IPS-NIHi11 (cell line): ENCODE measurements around the gene NAV3.

Experiments used
- DNase-seq: peaks from one replicate; pipeline ENCODE4 v3.0.0; 2012; ENCODE audit warnings: mixed read lengths, low spot score

Gene NAV3

DNA sequence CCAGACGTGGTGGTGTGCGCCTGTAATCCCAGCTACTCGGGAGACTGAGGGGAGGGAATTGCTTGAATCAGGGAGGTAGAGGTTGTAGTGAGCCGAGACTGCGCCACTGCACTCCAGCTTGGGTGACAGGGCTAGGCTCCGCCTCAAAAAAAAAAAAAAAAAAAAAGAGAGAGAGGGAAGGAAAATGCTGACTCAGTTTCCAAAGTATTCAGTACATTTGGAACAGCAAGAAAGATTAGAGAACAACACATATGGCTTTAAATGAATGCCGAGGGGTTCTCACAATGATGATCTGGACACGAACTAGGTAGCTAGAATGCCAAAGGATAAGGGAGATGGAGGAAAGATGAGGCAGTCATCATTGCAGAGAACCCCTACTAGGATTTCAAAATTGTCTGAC lies 97.4 kb downstream of the NAV3 start:
- DNase-seq: no peak

DNA sequence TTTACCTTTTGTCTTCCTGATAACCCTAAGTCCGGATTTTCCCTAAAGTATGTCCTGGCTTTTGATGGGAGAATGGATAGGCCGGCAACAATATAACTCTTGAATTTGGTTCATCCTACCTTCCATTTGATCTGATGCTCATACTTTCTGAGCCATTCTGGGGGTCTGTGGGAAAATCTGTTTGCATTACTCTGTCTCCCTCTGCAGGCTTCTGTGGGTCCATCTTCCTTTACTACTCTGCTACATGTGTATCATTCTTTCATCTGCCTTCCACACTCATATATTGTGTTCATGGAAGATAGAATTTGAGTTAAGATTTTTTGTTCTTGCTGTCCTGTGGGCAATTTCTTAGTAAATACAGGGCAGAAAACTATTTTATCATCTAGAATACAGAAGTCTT lies 101.5 kb downstream of the NAV3 start:
- DNase-seq: peak; percentile 13

DNA sequence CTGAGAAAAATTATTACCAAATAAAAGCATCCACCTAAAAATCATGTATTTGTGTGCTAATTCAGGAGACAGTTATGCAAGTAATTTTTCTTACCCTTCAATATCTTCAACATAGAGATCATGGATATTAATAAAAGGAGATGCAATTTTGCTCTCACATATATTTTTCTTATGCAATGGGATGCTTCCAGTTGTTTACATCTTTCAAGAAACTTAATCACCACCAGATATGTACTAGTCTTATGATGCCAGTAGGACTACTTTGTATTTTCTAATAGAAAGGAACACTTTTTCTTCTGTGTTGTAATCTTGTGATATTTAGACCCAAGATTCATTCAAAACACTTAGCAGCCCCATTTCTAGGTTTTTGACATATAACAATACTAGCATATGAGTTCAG lies 107.6 kb downstream of the NAV3 start:
- no peak for DNase-seq

DNA sequence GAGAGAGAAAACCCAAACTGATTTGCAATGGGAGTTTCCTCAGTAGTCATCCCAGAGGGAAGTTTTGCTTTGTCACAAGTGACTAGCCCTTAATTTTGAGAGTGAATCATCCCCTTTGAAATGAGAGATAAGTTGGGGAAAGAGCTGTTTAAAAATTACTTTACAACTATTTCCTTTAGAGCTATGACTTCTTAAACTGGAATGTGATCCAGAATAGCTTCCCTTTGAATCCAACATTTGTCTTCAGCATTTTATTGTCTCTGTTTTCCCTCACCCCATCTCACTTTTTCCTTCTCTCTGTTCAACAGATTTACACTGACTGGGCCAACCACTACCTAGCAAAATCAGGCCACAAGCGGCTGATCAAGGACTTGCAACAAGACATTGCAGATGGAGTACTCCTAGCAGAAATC lies 109.3 kb downstream of the NAV3 start:
- DNase-seq: no peak

DNA sequence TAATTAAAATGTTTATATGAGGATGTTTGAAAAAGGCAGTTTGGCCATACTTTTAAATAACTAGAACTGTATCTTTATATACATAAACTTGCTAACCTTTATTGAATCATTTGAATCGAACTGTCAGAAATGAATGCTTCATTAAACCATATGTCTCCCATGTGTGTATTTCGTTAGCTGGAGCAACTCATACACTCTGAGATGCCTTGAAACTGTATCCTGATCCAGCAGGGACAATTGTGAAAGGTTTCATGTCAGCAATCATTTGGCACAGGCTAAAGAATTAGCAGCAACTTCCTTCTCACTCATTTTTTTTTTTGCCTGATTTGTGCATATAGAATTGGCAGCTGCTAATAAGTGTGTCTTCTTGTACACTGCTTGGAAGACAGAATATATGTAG lies 109.9 kb downstream of the NAV3 start:
- DNase-seq: no peak

DNA sequence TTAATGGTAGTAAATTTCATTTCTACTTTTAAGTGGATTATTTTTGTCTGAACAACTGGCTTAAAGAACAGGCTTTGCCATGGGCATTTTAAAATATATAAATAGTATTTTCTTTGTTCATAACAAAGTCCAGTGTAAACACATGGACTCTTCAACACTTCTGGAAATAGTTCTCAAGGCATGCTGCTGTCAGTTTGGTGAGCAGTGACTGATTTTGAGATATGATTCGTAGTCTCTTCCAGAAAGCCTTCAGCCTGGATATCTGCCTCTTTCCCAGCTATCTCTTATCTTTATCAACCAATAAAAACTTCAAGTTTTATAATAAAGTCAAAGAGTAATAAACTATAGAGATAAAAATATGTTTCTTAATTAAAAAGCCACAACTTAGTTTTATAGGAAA lies 110.7 kb downstream of the NAV3 start:
- DNase-seq: no peak

DNA sequence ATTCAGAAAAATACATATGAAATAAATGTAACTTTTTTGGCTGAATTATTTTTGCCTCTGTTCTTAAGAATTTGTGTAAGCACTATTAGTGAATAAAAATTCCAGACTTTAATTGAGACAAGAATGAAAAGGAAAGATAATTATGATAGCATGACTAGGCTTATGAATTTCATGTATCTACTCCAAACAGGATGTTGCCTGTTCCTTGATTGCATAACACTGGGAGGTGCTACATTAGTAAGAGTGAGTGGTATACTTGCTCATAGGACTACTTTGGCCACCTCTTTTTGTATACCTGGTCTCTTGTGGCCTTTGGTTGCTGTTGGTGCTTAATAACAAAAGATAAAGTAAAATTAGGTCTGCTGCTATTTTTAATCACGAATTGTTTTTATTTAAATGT lies 112.8 kb downstream of the NAV3 start:
- DNase-seq: no peak

DNA sequence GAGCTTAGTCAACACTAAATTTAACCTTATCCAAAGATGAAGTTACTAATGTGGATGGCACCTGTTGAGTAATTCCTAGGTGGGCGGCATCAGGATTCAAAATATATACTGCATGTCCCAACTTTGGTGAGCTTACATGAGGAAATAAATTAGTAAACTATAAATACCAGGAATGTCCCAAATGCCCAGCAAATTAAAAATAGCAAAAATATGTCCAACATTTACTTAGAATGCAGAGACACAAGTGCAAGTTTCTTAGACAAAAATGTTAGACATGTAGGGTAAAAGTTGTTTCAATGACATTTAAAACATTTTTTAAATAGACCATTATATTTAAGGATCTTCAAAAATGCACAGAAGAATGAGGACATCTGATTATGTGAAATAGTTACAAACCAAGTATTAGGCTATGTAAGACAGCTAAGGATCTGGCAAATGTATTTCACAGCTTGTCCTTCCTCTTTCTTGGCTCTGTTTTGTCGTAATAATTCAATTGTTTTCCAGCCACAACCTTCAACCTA lies 115.9 kb downstream of the NAV3 start:
- DNase-seq: no peak

DNA sequence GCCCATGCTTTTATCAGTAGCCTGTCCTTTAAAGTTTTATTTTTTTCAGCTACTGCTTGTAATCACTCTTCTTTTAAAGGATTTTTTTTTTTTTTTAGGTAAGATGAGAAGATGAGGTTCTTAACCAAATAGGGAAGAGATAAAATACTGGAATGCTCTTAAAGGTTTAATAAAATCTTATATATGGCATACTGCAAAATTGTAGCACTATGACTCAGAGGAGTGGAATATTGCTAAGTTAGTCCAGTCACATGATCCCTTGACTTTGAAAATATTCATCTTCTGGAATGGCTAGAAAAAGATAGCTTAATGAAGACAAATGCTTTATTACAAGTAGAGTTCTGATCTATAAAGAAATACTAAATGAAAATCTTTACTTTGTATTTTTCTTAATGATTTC lies 116.6 kb downstream of the NAV3 start:
- DNase-seq: no peak

DNA sequence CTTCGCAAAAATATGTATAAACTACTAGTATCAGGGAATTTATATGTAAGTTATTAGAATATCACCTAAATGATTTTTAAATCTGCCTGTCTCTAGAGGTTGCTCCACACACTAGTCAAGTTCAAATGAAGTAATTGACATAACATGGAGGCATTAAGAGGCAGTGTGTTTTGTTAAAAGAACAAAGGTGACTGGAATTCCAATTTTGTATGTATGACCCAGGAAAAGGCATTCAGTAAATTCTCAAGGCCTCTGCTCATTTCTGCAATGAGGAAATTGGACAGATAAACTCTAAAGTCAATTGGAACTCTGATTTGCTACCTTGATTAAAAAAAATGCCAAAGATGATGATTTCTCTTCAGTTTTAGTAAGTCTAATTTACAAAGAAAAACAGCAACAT lies 117.1 kb downstream of the NAV3 start:
- DNase-seq: no peak

DNA sequence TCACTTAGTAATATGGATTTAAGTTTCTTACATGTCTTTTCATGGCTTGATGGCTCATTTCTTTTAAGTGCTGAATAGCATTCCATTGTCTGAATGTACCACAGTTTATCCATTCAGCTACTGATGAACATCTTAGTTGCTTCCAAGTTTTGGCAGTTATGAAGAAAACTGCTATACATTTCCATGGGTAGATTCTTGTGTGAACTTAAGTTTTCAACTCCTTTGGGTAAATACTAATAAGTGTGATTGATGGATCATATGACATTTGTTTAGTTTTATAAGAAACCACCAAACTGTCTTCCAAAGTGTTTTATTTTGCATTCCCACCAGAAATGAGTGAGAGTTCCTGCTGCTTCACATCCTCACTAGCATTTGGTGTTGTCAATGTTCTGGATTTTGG lies 119.2 kb downstream of the NAV3 start:
- no peak for DNase-seq

DNA sequence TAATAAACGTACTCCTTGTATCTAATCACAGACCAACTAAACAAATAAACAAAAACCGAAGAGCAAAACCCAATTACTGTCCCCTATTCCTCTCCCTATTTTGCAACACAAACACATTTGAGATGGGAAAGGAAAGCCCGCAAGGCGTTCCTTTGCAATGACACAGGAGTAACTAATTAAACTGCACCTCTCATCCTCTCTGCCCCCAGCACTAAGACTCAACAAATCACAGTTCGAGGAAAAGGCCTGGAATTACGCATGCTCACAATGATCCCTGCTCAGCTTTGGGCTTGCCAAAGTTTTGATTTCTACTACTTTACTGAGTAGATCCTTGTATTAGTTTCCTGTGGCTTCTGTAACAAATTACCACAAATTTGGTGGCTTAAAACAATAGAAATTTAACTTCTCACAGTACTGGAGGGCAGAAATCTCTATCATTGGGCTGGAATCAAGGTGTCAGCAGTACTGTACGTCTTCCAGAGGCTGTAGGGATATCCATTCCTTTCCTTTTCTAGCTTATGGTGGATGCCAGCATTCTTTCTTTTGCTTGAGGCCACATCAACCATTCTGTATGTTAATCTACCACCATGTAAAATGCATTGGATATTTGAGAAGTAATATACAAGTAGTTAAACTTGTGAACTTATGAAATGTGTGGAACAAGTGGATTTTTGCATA lies 123.0 kb downstream of the NAV3 start:
- no peak for DNase-seq

DNA sequence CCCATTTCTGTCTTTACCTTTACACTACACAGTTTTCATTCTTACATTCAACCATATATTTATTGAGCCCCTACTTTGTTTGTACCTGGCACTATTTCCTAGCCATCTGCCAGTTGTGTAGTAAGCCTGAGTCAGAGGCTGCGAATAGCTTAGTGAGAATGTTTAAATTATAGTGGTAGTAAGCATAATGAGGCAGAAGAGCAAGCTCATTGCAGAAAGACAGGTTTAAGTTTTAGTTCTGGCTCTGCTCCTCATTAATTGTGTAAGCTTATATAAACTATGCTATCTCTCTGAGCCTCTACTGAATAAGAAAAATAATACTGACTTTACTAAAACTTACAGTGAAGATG lies 123.5 kb downstream of the NAV3 start:
- no peak for DNase-seq

DNA sequence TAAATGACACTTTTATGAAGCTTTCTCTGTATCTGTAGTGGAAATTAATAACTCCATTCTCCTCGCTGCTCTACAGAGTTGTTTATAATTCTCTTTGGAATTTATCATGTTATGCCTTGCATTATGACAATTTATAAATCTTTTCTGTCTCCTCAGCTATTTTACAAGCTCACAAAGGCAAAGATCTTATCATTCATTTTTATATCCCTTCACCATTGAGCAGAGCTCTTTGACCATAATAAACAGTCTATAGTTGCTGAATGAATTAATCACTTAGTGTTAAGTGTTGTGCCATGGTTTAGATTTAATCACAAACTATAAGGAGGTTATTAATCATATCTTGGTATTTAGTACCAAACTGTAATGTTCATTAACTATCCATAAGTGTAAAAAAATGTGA lies 126.4 kb downstream of the NAV3 start:
- no peak for DNase-seq

DNA sequence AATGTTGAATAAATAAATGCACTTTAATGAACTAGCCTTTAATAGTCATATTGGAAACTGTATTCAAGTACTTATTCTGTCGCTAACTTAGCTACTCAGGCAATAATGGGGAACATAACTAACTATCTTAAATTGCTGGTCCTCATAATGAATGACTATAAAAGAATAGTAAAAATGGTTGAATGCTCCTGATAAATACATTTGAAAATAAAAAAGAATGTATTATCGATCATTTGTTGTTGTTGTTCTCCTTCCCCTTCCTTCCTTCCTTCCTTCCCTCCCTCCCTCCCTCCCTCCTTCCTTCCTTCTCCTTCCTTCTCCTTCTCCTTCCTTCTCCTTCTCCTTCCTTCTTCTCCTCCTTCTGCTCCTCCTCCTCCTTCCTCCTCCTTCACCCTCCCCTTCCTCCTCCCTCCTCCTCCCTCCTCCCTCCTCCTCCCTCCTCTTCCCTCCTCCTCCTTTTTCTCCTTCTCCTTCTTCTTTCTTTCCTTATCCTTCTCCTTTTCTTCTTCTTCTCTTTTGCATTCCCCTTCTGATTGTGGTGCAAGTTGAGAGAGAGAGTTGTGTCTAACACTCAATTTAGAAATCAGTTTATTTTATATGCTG lies 133.0 kb downstream of the NAV3 start:
- DNase-seq: no peak

DNA sequence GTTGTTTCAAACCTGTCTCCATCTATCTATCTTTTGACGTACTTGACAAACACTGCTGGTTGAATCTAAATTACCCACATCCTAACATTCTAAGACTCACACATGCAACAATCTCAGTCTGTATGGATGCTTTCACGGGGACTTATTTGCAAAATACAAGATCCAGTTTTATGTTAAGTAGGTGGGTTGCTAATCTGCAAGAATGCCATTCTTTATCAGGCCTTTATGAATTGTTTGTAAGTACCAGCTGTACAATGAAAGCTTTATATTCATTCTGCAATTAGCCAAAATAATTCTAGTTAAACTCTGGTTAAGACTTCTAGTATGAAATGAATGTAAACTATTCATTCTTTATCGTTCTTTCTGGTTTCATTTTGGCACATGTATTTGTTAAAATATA lies 135.1 kb downstream of the NAV3 start:
- DNase-seq: no peak

DNA sequence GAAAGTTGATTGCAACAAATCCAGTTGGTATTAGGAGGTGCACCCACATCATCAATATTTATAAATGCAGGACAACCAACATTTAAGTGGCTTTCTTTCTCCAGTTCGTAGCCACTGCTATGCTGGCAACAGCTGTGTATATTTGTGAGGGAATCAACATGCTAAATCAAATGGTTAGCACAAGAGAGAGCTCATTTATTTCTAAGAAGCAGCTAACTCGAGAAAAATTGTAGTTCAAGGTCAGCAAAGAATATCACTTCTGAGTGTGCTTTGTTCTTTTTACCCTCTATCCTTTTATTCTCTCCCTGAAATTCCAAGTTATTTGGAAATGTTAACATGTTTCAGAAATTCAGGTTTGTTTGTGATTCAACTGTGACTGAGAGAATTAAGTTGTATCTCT lies 137.3 kb downstream of the NAV3 start:
- DNase-seq: no peak

DNA sequence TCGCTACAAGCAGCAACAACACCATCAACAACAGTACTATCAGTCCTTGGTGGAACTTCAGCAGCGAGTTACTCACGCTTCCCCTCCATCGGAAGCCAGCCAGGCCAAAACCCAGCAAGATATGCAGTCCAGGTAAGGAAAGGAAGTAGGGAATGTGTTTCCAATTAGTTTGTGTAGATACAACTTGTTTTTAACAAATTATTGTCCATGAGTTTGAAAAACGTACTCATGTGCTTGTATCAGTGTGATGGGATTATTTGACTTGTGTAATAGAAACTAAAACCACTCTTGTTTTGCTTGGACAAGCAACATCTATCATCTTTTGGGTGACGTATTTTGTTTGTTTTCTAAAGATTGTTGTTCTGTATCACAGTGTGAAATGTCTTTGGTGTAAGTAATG lies 137.9 kb downstream of the NAV3 start:
- DNase-seq: no peak

DNA sequence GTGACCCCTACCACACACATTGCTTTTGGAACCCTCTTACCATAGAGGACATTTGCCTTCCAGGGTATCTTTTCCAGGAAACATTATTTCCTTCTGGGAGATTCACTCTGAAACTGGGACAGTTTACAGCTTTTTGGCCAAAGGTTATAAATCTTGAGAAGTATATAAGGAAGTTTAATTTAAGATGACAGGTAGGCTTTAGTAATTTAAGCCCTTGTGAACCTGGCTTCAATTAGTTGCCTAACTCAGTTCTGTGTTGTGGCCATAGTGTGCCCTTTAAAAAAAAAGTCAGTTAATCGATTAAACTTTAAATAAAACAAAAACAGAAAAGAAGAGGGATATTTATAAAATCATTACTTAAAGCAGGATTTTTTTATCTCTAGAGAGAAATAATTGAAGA lies 142.9 kb downstream of the NAV3 start:
- DNase-seq: no peak

DNA sequence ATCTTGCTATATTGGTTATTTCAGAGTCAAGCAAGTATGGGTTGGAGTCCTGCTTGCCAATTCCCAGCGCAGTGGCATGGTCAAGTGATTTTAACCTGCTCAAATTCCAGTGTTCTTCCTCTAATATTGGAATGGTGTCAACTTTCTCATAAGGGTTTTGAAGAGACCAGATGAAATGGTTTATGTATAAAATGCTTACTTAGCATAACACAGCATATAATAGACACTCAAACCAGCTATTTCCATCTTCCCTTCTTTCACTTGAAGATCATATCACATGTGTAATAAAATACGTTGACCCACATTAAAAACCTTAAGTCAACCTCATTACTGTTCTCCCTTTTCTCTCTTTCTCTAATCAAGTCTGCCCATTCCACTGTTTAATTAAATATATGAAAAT lies 144.0 kb downstream of the NAV3 start:
- DNase-seq: no peak

DNA sequence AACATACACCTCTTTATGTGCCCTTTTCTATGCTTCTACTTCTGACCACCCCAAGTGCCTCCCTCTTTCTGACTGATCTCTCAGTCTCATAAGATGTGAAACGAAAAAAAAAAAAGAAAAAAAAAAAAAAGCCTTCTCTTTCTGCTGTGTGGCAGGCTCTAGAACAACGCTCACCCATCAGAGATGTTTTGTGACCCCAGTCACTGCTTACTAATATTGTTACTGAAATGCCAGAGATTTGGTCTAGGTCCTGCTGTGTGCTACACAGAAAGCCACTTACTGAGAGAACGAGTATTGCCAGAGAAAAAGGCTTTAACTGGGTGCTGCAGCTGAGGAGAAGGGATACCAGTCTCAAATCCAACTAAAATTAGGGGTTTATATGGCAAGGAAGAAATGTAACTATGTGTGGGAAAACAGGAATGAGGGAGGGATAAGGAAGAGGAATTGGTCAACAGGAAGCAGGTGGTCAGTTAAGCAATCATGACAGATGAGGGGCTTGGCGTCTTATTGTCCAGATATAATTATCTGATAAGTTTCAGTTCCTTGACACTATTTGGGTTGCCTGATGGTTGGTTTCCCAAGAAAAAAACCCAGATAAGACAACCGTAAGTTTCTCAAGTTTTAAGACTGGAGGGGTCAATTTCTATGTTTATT lies 149.0 kb downstream of the NAV3 start:
- DNase-seq: no peak

DNA sequence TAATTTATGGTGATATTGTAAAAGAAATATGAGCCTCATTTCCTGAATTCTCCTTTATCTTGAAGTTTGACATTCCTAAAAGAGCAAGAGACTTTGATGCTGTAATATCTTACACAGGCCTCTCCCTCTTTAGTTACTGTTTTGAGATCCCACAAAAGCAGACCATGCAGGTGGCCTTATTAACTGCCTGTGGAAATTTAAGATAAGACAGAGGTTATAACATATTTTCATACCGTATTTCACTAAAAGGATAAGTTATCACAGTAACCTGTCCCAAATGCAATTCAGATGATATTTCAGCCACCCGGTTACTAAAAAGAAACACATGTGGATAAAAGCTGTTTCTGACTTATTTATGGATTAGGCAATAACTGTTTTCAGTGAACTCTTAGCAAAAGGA lies 150.1 kb downstream of the NAV3 start:
- no peak for DNase-seq

DNA sequence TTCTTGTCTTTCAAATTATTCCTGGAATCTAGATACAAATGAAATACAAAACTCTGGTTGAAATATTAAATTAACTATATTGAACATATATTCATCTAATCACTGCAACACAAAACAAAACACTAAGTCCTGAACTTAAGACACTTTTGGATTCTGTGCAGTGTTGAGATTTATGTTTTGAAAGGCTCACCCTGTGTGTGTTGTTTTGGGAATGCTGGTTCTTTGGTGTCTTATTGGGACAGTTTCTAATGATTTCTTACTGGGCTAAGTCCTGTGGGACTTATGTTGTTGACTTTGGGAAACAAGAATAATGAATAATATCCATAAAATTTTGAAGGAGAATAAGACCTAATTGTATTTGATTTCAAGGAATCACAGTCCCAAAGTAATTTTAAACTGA lies 153.2 kb downstream of the NAV3 start:
- no peak for DNase-seq

DNA sequence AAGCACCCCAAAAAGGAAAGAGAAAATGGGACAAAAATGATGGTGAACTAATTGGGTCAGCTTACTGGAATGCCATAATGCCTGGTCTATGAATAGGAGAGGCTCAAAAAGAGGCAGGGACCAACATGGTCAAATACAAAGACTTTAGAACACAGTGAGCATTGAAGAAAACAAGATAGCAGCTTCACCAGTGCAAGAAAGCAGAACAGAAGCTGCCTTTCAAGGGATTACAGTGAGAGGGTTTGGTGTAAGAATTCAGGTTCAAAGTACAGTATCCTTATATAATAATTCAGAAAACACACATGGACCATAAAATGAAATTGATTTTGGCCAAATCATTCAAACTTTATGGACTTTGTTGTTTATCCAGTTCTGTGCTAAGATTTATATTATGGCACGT lies 162.1 kb downstream of the NAV3 start:
- no peak for DNase-seq
